SKM-1 treated with dmso at 0.1 percent for 144 hours (cell line): ENCODE data around the gene IMMP2L.
"Not testable (repeated sequence)": the region's sequence is repeated elsewhere in the genome, so short reads cannot be mapped to it uniquely, and the experiment has no call there.

ENCODE experiments used
- DNase-seq: peaks from one replicate; lab custom pipeline; 2025; ENCODE audit not compliant: unreplicated experiment; lab: John Stamatoyannopoulos, UW

The IMMP2L gene

DNA sequence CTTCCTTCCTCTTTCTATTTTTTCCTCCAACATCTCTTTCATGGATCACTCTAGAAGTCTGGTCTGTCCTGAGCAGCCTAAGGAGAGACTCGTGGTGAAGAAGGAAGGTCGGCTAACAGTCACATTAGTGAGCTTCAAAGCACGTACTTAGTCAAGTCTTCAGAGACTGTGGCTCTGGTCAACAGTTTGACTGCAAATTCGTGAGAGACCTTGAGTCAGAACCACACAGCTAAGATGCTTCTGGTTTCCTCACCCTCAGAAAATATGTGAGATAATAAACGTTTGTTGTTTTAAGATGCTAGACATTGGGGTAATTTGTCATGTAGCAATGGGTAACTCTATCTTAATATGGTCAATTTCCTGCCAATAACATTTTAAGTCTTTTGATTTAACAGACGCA is 597.5 kb downstream of the IMMP2L start:
- no peak for DNase-seq

DNA sequence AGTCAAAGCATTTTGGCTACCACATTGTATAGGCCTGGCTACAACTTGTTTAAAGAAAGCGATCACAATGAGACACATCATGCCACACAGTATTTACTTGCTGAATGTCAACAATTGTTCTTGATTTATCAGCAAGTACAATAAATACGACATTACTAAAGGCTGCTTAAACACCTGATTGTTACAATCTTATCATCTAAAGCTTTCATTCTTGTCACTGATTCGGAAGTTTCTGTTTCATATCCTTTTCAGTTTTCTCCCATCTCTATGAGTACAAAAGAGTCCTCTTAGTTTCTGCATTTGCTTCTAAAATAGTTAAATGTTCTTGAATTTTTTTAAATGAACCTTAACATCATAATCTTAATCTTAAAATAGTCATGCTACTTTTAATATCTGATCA is 599.5 kb downstream of the IMMP2L start:
- DNase-seq, result no peak

DNA sequence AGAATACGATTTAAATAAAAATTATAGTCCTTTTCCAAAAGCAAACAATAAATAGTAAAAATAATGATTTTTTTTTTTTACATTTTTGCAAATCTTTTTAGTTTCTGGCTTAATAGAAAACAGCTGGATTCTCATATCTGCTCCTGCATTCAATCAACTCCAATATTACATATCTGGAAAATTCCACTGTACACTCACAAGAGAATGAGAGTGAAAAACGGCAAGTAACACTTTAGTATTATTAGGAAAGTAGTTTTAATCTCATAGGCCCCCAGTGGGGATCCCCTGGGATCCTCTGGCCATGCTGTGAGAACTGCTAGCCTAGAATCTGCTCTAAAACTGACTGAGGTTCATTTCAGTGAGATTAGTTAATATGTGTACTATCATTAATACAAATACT is 599.9 kb downstream of the IMMP2L start:
- DNase-seq, result no peak

GRCh38 chr7:110960811-110961210 is 601.5 kb downstream of the IMMP2L start:
- no peak for DNase-seq

DNA sequence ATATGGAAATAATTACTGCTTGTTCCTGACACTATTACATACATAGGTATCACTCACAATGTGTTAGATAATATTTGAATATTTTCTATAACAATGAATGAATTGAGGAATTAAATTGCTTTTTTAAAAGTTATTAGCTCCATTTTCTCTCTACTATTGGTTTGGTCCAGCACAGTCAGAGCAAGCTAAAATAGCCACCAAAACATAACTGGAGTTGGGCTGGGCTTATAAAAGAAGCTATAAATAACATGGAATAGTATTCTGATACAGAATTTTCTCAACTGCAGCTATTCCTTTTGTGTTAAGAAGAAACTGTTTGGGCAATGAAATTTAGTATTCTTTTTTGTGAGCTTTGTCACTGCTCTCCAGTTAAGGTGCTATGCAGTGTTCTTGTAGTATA is 614.0 kb downstream of the IMMP2L start:
- DNase-seq, result no peak

GRCh38 chr7:110947408-110947807 is 614.9 kb downstream of the IMMP2L start:
- no peak for DNase-seq

GRCh38 chr7:110944966-110945644 is 617.2 kb downstream of the IMMP2L start:
- DNase-seq, result no peak

- DNase-seq, result no peak
Observed at GRCh38 chr7:110944448-110944847, 617.8 kb downstream of the IMMP2L start.

GRCh38 chr7:110943701-110944345 is 618.5 kb downstream of the IMMP2L start:
- DNase-seq, result no peak

GRCh38 chr7:110941385-110941784 is 620.9 kb downstream of the IMMP2L start:
- no peak for DNase-seq

DNA sequence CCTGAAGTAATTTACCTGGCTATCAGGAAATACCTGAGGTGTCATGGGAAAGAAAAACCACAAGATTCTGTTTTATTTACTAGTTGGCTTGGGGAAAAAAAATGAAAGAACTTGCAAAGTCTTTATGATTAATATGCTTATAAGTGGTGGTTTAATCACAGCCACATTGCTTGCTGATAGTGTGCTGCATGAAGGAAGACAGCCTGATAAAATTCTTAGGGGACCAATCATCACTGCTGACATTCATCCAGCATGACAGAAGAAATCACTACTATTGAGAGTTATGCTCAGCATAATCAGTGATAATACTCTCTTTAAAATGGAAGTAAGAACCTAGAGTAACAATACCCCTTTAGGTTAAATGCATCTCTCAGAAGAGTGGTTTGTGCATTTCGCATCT is 621.5 kb downstream of the IMMP2L start:
- no peak for DNase-seq

DNA sequence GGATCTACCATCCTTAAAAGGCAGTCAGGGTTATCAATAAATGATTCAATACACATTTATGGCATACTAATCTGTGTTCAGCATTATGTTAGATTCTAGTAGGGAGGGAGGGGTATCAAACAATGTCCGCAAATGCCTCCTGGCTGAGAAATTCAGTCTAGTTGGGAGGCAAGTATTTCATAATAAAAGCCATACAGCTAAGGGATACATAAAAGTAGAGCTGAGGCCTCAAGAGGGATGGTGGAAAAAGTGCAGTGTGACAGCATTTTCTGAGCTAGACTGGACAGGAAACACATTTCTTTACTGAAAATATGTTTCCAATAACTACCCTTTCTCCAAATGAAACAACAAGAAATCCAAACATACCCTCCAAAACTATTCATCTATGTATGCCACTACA is 624.1 kb downstream of the IMMP2L start:
- DNase-seq, result no peak

DNA sequence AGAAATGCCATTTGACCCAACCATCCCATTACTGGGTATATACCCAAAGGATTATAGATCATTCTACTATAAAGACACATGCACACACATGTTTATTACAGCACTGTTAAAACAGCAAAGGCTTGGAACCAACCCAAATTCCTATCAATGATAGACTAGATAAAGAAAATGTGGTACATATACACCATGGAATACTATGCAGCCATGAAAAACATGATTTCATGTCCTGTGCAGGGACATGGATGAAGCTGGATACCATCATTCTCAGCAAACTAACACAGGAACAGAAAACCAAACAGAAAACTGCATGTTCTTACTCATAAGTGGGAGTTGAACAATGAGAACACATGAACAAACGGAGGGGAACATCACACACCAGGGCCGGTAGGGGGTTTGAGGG is 625.6 kb downstream of the IMMP2L start:
- DNase-seq, result not testable (repeated sequence)

DNA sequence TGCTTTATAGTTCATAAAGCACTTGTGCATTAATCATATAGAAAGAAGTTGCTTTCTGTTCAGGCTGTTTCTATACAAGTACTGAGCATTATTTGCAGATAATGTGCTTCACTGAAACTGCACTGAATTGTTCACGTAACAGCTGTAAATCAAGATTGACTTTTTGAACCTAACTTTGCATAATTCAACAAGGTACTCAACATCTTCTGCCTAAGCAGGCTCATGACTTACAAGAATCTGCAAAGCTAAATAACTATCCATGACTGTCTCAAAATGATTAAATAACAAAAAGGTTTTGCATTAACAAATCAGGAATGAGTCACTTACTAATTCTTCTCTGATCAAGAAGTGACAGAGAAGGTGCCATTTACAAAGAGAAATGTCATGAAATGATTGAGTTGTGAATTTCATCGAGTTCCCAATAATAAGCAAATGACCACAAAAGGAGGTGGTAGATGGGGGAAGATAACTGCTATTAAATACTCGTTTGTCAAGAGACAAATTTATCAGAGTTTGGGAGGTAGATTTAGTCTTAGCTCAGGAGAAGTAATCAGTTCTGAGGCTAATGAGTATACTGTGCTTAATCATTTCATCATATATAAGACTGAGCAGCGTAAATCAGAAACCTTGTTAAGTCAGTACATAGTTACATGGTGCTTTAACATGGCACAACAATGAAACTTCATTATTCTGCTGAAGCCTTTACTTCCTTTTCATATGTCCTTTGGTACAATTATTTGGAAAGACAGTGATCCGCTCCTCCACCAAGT is 632.6 kb downstream of the IMMP2L start:
- DNase-seq, result no peak

DNA sequence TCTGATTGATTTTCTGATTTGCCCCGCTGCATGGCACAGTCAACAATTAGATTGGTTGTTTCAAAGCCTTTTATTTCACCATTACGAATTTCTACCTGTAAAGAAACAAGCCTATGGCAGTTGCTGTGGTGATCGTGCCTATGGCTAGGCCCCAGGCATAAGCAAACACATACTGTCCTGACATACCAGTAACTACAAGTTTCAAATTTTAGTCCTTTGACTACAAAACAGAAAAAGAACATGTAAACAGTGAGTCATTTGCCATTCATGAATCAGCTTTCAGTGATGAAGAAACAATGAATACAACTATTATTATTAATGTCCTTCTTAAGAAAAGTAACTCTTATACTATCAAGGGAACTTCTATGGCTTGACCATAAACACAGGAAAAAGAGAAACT is 639.4 kb downstream of the IMMP2L start:
- no peak for DNase-seq

GRCh38 chr7:110921595-110922151 is 640.6 kb downstream of the IMMP2L start:
- no peak for DNase-seq

- DNase-seq, result no peak
Observed at GRCh38 chr7:110918949-110919548, 643.2 kb downstream of the IMMP2L start.

DNA sequence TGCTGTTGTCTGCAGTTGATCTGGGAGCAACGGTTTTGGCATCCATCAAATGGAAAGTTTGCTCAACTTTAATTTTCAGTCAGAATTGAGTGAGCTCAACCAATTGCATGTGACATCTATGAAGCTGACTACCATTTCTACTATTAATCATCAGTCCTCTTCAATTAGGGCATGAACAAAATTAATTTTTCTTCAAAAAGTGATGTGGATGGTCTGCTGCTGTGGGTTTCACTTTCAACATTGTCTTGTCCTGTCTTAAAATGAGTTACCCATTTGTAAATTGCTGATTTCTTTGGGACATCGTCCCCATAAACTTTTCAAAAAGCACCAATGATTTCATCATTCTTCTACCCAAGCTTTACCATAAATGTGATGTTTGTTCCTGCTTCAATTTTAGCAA is 648.0 kb downstream of the IMMP2L start:
- no peak for DNase-seq

DNA sequence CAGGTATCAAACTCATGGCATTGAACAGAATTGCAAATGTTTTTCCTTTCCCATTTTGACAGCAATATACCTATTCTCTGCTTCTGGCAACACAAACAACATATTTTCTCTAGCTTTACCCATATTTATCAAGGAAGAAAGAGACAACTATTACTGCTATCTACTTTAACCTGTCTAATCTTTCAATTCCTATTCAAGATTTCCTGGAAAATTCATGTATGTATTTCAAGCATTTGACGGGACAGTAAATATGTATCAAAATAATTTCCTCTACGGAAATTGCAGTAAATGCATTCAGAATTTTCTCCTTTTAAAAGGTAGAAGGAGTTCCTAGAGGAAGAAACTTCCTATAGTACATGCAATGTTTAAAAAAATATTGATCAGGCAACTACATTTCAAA is 650.7 kb downstream of the IMMP2L start:
- no peak for DNase-seq

DNA sequence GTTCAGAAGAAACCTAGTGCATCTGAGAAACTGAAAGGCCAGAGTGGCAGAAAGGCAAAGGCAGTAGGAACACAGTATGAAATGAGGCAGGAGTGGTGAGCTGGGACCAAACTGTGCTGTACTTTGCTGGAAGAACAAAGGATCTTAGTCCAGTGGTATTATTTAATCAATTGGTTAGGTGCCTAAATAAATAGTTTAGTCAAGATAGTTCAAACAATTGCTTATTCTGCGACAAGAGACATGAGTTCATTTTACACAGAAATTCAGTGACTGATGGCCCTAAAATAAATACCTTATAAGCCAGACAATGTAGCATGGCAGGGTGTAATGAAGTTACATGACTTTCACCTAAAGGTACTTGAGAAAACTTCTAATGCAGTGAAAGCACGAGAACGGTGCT is 653.2 kb downstream of the IMMP2L start:
- no peak for DNase-seq

- DNase-seq, result no peak
Observed at GRCh38 chr7:110905773-110906566, 656.3 kb downstream of the IMMP2L start.
